HPDE6-E6E7 (cell line): Measurements from ENCODE around the gene TMCC2.

Source experiments
- DNase-seq: peaks from one replicate; pipeline ENCODE4 v3.0.0; 2011; ENCODE audit warnings: missing footprints; ENCODE audit errors: extremely low spot score

TMCC2 gene

DNA sequence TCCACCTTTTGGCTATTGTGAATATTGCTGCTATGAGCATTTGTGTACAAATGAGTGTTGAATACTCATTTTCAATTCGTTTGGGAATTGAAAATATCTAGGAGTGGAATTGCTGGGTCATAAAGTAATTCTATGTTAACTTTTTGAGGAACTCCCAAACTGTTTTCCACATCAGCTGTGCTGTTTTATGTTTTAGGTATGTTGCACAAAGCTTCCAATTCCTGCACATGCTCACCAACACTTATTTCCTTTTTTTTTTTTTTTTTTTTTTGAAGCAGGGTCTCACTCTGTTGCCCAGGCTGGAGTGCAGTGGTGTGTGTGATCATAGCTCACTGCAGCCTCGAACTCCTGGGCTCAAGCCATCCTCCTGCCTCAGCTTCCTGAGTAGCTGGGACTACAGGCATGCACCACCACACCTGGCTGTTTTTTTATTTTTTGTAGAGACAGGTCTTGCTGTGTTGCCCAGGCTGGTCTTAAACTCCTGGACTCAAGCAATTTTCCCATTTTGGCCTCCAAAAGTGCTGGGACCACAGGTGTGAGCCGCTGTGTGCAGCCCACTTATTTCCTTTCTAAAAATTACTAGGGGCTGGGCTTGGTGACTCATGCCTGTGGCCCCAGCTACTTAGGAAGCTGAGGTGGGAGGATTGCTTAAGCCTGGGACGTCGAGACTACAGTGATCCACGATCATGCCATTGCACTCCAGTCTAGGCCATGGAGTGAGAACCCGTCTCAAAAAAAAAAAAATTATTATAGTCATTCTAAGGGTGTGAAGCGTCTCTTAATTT is 33.4 kb downstream of the TMCC2 start:
- no peak for DNase-seq

DNA sequence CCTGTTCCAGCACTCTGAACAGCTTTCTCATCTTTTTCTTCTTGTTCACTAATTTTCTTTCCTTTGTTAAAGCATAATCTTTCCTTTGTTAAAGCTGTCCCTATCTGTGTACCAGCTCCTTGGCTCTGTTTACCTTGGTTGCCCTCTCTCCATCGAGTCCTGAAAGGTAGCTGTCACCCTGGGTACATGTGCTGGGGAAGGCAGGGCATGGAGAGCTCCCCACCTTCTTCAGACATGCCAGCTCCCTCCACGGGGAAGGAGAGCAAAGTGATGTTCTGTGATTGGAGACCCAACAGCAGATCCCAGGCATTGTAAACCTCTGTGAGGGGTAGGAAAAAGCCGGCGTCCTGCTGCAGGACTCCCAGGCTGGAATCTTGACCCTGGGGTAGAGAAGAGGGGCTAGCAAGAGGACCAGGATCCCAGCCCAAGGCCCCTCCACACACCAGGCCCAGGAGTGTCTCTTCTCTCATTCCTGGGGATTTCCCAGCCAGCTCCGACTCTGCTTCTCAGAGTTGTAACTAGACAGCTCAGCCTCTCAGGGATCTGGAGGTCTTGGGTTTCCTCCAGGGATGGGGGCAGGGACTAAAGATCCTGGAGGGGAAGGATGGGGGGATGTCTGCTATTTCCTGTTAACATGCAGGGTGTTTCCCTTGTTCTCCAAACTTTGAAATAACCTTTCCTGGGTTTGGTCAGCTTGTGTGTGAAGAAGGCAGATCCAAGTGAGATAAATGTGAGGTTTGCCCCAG is 34.4 kb downstream of the TMCC2 start:
- no peak for DNase-seq

DNA sequence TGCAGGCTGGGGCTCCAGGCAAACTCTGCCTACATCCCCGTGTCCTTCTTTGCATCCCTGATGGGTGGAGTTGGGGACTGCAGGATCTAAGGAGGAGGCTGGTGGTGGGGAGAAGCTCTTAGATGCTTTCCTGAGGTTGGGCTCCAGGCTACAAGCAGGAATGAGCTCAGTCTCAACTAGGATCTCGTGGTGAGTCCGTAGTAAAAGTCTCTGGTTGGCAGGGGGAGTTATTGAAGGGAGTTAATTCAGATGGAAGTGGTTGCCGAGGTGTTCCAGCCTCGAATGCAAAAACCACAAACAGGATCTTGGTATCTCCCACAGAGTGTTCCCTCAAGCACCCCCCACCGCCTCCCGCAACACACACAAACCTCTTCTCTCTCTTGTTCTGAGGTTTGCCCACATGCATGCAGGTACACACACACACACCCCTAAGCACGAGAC is 35.0 kb downstream of the TMCC2 start:
- DNase-seq = no peak

DNA sequence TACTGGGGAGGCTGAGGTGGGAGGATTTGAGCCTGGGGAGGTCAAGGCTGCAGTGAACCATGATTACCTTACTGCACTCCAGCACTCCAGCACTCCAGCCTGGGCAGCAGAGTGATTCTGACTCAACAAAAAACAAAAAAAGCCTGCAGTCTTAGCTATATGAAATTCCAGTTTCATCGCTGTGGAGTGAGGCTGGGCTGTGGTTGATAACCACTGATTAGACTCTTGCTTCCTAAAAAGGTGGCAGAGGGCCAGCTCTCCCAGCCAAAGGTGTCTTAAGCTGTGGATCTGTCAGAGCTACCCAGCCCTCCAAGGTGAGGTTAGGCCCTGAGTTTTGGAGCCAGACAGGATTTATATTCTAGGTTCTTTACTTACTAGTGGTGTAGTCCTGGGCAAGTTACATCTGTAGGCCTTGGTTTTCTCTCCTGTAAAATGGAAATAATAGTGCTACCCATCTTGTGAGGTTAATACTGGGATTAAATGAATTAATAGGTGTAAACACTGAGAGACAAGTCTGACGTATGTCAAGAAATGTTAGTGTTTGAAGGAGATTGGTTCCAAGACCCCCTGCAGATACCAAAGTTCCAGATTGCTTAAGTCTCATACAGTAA is 35.9 kb downstream of the TMCC2 start:
- no peak for DNase-seq

DNA sequence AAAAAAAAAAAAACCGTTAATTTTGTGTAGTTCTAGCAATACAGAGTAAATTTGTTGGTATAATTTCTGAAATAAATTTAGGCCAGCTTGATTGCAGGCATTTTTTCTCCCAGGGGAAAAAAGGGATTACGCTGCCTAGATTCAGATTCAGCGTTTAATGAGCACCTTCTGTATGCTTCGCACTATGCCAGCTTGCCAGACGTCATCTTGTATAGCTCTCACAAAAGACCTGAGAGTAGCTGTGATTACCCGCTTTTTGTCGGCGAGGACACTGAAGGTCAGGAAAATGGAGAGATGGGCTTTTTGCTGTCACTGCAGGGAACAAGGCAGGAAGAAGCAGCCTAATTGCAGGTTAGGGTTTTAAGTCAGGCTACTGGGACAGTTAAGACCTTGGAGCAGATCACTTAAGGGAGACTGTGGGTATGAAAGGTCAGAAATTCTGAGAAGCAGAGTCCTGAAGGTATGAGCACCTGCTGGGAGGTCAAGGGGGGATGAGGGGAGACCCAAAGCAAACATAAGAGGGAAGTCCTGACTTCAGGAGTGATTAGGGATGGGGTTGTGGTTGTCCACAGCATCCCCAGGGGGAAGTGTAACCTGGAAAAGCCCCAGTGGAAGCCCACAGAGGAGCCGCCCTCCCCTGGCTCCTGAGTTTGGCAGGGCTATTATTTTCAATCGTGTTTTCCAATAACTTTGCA is 39.0 kb downstream of the TMCC2 start:
- no peak for DNase-seq

DNA sequence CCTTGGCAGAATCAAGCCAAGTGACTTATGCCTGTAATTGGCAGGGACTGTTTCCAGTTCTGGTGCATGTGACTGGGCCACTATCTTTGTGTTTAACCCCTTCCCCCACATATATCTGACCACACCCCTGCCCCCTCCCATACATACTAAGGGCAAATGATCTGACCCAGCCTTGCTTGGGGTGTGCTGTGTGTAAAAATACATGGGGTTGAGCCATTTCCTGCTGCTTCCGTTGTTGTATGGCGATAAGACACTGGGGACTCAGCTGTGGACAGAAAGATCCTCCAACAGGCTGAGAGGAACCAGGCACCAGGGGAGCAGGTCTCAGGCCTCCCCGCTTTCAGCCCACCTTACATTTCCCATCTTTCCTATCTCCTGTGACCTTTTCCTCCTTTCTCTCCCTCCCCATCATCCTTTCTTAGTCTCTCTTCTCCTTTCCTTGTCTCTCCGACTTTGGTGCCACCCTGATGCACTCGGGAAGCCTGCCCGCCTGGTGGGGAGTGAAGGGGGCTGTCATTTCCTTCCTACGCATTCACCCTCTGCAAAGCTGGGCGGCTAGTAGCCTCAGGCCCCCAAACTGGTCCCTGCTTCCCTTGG is 39.7 kb downstream of the TMCC2 start:
- DNase-seq = no peak

DNA sequence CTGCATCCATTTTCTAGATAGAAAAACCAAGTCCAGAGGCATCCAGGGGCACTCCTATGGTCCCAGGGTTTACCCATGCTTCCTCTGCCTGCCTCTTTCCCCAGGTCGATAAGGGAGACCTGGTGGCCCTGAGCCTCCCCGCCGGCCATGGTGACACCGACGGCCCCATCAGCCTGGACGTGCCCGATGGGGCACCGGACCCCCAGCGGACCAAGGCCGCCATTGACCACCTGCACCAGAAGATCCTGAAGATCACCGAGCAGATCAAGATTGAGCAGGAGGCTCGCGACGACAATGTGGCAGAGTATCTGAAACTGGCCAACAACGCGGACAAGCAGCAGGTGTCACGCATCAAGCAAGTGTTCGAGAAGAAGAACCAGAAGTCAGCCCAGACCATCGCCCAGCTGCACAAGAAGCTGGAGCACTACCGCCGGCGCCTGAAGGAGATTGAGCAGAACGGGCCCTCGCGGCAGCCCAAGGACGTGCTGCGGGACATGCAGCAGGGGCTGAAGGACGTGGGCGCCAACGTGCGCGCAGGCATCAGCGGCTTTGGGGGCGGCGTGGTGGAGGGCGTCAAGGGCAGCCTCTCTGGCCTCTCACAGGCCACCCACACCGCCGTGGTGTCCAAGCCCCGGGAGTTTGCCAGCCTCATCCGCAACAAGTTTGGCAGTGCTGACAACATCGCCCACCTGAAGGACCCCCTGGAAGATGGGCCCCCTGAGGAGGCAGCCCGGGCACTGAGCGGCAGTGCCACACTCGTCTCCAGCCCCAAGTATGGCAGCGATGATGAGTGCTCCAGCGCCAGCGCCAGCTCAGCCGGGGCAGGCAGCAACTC is 41.3 kb downstream of the TMCC2 start:
- no peak for DNase-seq

DNA sequence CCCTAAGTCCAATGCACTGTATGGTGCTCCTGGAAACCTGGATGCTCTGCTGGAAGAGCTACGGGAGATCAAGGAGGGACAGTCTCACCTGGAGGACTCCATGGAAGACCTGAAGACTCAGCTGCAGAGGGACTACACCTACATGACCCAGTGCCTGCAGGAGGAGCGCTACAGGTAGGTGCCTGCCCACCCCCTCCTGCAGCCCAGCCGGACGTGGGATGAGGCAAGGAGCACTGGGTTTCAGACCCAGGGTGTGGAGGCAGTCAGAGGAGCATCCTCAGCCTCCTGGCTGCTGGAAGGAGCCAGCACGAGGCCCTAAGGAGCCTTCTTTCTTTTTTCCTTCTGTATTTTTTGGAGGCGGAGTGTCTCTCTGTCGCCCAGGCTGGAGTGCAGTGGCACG is 42.0 kb downstream of the TMCC2 start:
- no peak for DNase-seq

DNA sequence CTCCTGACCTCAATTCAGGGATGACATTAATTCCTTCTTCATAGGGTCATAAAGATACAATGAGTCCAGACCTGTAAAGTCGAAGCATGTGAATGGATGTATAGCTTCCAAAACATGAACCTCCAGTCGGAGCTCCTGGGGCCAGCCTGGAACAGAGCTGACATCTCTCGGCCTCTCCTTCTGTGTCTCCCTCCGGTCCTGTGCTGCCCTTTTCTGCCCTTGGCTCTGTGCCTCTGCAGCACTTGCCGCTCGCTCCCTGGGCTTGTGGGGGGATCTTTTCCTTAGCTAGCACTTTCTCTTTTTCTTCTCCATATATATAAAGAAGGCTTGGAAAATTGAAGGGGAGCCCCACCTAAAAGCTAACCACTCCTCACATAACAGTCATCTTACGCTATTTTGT is 42.5 kb downstream of the TMCC2 start:
- DNase-seq = no peak

DNA sequence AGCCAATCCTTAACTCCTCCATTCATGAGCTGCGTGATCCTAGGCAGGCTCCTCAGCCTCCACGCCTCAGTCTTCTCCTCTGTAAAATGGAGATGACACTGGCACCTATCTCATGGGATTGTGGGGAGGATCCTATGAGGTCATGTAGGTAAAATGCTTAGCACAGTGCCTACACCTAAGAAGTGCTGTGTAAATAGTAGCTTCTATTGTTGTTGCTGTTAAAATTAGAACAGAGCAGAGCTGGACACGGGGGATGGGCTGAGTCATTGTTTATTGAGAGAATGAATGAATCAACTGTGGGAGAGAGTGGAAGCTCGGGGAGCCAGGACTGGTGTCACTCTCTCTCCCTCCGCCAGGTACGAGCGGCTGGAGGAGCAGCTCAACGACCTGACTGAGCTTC is 43.0 kb downstream of the TMCC2 start:
- DNase-seq = peak; percentile 77

DNA sequence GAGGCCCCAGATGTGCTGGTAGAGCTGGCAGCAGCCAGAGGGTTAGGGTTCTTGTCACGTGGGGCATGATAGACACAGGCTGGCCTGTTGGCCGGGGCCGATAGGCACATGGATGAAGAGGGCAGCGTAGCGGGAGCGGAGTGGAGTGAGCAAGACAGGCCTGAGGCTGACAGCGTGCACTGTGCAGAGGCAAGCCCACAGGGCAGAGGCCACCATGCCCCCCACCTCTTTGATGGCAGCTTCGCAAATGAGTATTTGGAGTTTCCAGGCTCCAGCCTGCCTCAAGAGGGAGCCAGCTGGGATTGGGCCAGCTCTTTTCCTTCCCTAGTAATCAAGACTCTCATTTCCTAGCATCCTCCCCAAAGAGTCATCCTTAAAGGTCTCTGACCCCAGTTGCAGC is 43.5 kb downstream of the TMCC2 start:
- no peak for DNase-seq

DNA sequence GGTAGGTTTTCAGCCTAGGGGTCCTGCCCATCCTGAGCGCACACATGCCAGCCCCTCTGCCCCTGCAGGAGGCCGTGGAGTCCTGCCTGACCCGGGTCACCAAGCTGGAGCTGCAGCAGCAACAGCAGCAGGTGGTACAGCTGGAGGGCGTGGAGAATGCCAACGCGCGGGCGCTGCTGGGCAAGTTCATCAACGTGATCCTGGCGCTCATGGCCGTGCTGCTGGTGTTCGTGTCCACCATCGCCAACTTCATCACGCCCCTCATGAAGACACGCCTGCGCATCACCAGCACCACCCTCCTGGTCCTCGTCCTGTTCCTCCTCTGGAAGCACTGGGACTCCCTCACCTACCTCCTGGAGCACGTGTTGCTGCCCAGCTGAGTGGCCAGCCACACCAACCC is 44.0 kb downstream of the TMCC2 start:
- no peak for DNase-seq

DNA sequence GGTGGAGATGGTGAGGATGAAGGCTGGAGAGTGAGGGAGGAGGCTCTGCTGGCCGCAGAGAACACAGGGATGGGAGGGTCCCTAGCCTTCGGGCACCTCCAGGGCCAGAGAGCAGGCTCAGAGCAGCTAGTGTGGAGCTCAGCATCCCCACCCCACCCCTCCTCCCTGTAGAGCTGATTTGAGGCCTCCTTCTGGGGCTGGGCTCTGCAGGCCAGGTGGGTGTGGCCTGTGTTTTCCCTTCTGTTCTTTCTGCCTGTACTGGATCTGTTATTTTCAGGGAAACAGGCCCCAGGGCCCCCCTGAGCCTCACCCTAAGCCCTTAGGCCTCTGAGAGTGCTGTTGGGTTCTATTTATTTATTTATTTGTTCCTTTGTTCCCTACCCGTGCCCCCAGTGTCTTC is 44.8 kb downstream of the TMCC2 start:
- DNase-seq = no peak

DNA sequence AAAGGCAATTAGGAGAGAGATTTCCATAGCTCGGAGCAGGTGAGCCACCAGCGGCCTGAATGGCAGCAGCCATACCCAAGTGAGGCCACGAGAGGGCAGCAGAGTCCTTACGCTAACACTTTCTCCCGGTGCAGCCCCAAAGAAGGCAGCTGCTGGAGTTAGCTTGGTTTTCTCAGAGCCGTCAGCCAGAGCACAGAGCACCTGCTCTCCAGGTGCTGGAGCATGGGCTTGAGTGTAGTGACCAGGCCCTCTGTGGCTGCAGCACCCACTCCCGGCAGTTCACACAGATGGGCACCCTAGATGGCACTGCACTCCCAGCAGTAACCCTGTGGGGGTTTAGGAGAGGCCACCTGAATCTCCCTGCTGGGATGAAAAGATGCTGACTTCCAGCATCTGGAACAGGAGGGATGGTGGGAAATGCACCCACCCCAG is 45.8 kb downstream of the TMCC2 start:
- peak; percentile 88 for DNase-seq

DNA sequence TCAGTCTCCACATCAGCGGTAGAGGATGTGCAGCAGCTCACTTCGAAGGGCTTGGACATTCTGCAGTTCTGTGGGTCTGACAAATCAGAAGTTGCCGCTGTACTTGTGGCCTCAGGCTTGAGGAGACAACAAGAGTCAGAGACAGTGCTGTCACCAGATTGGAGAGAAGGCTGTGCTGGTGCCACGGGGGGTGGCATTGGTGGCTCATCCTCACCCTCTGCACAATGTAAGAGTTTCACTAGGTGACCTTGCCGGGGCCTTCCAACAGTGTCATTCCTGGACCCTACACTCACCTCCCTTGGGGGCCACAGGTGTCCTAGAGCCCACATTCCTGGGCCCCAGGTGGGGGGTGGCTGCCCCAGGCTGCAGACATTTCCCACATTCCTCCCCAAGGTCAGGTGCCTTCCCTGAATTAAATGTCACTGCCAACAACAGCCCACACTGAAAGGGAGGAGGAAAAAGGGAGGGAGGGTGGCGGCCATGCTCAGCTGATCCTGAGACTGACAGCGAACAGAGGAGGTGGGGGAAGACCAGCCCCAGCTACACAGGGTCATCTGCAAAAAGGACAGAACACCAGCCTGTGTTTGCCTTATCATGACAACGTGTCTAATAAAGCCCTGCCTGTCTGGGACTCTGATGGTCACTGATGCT is 46.4 kb downstream of the TMCC2 start:
- no peak for DNase-seq

DNA sequence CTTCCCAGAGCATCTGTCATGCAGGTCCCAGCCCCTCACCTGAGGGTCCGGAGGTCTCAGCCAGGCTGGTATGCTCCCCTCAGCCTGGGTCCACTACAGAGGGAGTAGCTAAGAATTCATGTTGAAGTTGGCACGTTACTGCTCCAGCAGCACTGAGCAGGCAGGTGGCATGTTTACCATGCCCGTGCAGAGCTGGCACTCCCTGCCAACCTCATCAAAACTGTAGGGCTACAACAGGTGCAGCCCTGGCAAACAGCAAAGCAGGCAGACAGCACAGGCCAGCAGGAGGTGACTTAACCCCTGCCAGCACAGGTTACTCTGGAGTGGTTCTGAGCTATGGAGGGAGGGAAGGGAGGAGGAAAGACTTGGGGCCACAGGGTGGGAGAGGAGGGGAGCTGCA is 47.4 kb downstream of the TMCC2 start:
- DNase-seq = no peak

DNA sequence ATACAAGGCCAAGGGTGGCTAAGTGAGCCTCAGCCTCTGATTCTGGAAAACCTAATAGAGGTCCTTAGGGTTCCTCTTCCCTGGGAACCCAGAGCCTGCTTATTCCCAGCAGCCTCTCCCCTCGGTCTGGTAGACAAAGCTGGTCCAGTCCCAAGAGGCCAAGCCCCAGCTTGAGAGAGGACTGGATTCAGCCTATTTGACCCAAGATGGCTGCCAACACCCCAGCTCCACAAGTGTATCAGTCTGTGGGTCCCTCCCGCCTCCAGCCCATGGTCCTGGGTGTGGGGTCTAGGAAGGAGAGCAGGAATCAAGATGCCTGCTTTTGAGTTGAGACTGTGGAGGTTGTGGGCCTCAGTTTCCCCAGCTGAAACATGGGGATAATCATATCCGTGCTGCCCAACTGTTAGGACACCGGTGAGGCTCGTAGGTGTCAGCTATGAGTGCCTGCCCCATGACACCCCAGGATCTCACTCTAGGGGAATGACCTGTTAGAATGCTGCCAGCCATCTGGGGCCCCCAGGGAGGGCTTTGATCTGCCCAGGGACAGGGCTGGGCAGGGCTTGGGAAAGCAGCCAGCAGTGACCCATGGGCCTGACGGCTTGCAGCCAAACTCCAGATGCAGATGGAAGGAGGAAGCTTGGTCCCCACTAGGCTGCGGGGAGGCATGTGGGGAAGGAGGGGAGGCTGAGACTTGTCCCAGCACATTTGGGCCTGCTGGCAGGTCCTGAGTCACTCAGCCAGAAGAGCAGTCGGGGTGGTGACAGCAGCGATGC is 48.4 kb downstream of the TMCC2 start:
- DNase-seq = no peak

DNA sequence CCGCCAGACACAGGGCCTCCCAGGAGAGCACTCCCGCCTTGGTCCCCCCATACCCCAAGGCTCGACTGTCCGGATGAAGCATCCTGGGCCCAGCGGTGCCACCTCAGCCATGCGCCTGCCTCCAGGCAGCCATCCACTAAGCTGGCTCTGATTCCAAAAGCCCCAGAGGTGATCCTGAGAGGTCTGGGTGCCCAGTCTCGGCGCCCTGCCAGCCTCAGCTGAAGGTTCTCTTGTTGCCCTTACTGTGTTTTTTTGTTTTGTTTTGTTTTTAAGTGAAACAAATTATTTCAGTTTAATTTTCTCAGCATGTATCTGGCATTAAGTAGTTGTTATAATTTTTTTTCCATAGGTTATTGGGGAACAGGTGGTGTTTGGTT is 48.9 kb downstream of the TMCC2 start:
- no peak for DNase-seq

DNA sequence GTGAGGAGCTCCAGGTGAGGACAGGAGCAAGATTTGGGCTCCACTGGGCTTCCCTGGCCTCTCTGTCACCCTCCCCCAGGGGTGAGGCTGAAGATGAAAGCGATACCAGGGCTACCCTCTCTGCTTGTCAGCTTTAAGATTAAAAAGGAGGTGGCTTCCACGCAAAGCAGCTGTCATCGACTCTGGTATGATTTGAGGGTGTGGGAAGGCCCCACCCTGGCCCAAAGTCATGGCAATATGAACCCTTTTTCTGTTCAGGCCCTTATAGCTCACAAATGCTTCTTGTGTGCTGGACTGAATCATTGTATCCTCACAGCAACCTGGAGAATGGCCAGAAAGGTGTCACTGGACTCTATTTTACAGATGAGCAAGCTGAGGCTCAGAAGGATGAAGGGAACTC is 52.2 kb downstream of the TMCC2 start:
- no peak for DNase-seq
